Upper lobe of left lung (tissue), 4 donors: ENCODE results near the gene AGBL1.

Source experiments
- EP300 ChIP-seq, 4 donors: sonication (generic); formaldehyde crosslinking; IDR thresholded peaks; one replicate each; pipeline ENCODE4 v1.5.1; 2017; ENCODE audit warnings: antibody characterized with exemption in 4 of 4, control low read depth in 2 of 4
- POLR2A ChIP-seq, 4 donors: fragments of 450-650 bp; IDR thresholded peaks; one replicate each; pipeline ENCODE4 v1.5.1; 2016 to 2017; ENCODE audit warnings: antibody characterized with exemption in 4 of 4, mild to moderate bottlenecking in 2 of 4
- POLR2AphosphoS5 ChIP-seq, 2 donors: sonication (generic); formaldehyde crosslinking; IDR thresholded peaks; one replicate each; pipeline ENCODE4 v1.5.1; 2017; ENCODE audit warnings: antibody characterized with exemption in 2 of 2
- TF ChIP-seq, protein P1 (sequence below), 6 experiments: fragments of 450-650 bp in 4 of 6; fragments of 200-600 bp in 2 of 6; sonication (generic) in 2 of 6; IDR thresholded peaks; one replicate each; pipeline ENCODE4 v1.5.1; 2016 to 2019; ENCODE audit warnings: antibody characterized with exemption in 6 of 6

DNA sequence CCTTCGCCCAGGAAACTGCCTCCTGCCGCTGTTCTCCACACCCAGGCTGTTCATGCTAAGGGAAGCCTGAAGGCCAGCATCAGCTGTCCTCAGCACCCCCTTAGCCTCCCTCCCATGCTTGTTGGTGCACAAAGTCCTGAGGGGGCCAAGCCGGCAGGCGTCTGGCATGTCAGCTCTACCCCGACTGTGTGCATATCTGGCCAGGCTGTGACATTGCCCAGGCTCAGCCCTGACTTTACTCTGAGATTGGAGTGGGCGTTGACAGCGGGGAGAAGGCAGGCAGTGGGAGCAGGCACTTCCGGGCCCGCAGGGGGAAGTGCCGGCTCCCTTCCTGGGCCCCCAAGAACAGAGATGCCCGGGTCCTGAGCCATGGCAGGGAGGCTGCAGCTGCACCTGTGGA, 492.2 kb downstream of the AGBL1 start:
- TF ChIP-seq, protein P1, sequence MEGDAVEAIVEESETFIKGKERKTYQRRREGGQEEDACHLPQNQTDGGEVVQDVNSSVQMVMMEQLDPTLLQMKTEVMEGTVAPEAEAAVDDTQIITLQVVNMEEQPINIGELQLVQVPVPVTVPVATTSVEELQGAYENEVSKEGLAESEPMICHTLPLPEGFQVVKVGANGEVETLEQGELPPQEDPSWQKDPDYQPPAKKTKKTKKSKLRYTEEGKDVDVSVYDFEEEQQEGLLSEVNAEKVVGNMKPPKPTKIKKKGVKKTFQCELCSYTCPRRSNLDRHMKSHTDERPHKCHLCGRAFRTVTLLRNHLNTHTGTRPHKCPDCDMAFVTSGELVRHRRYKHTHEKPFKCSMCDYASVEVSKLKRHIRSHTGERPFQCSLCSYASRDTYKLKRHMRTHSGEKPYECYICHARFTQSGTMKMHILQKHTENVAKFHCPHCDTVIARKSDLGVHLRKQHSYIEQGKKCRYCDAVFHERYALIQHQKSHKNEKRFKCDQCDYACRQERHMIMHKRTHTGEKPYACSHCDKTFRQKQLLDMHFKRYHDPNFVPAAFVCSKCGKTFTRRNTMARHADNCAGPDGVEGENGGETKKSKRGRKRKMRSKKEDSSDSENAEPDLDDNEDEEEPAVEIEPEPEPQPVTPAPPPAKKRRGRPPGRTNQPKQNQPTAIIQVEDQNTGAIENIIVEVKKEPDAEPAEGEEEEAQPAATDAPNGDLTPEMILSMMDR (IDR thresholded peaks at IDR 0.05) = no peak
- TF ChIP-seq POLR2A (IDR thresholded peaks at IDR 0.05) (no peak), EP300 (IDR thresholded peaks at IDR 0.05) (no peak), POLR2AphosphoS5 (IDR thresholded peaks at IDR 0.05) (no peak)
